Activated CD4-positive, CD25-positive, alpha-beta regulatory T cell treated with anti-CD3 and anti-CD28 coated beads, Interleukin-2, amount 50 U/mL, for 72 hours (primary cell): ENCODE data around the gene TCOF1.

Source experiments
- DNase-seq: peaks from one replicate; pipeline ENCODE4 v3.0.0; 2021

TCOF1 gene

DNA sequence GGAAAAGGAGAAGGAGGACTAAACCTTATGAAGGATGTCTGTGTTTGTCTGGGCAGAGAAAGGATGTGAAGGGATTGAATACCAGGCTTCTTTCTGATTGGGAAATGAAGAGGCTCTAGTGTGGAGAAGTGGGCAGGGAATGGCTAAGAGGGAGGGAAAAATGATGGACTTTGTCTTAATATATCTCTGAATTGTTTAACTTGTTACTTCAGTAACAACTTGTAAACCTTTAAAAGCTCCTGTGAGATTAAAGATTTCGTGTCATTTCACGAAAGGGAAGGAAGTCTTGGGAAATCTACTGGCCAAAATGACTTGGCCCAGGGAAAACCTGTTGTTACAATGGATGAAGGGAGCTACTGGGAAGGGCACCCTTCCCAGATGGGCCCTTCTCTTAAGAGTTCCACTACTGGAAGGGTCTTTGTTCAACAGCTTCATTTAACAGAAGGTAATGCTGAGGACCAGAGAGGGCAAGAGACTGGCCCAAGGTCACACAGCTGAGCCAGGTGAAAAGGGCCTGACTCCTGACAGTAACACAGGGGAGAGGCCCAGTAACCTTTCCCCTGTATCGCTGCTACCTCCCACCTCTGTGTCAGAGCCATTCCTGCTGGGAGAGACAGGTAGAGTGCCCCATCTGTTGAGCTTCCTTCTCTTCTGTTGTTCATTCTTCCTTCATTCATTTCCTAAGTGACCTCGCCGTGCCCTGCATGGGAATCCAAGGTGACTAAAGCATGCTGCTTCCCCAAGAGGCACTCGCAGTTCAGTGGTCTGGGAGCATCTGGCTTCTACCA lies 5.1 kb upstream of the TCOF1 start:
- DNase-seq = no peak

DNA sequence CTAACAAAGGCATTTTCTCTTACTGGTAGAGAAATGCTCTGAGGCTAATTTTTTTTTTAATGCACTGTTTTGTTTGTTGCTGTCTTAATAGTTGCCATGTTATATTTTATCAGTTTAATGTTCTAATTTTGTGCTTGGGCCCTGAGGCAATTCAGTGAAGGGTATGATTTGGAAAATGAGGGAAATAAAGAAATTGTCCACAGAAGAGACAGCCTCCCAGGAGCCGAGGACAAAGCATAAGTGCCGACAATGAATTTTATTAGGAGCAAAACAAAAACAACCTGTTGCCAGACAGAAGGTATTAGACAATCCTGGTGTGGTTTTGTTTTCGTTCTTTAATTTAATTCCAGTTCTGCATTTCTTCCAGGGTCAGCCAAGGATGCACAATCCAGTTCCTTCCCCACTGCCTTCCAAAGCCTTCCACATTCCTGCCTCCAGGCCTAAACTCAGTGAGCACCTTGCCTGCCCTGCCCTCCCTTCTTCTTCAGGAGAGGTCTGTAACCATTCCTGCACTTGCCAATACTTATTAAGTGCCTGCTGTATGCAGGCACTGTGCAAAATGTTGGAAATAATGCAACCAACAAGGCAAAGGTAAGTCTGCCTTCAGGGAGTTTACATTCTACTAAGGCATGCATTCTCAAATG lies 4.3 kb upstream of the TCOF1 start:
- DNase-seq = no peak

DNA sequence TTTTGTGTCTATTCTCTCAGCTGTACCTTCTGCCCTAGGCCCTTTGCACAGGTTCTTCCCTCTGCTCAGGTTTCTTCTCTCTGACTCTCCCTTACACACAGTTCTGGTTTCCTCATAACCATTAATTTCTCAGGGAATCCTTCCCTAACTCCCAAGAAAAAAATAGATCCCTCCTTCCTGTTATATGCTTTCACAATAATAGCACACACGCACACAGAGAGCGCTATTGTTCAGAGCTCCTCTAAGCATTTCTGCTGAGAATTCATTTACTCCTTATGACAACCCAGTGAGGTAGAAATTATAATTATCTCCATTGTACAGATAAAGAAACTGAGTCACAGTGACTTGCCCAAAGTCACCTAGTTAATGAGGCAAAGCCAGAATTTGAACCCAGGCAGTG lies 1.7 kb upstream of the TCOF1 start:
- DNase-seq = no peak

DNA sequence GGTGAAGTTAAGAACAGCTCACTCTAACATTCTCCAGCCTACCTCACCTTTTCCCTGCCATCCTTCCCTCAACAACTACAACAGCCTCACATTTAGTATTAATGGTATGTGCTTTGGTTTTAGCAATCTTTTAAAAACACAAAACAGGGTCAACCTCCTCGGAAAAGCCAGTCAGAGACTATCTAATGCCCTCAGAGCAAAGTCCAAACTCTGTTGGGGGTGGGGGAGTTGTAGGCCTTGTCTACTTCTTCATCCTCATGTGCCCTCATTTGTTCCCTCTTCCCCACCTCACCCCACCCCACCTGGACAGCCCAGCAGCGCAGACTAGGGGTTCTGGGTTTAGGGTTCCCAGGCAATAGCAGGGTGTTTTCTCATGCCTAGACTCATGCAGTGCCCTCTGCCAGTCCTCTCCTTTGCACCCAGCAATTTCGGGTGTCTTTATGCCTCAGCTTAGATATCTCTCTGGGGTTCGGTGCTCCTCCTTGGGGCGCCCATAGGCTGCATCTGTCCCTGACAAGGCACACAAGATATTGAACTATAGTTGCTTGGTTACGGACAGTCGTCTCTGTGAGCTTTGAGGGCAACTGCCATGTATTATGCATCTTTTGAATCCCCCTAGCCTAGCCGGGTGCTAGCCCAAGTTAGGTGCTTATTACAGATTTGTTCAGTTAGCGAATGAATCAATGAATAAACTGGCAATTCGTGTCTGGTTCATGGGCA lies 762 bp upstream of the TCOF1 start:
- DNase-seq = no peak

DNA sequence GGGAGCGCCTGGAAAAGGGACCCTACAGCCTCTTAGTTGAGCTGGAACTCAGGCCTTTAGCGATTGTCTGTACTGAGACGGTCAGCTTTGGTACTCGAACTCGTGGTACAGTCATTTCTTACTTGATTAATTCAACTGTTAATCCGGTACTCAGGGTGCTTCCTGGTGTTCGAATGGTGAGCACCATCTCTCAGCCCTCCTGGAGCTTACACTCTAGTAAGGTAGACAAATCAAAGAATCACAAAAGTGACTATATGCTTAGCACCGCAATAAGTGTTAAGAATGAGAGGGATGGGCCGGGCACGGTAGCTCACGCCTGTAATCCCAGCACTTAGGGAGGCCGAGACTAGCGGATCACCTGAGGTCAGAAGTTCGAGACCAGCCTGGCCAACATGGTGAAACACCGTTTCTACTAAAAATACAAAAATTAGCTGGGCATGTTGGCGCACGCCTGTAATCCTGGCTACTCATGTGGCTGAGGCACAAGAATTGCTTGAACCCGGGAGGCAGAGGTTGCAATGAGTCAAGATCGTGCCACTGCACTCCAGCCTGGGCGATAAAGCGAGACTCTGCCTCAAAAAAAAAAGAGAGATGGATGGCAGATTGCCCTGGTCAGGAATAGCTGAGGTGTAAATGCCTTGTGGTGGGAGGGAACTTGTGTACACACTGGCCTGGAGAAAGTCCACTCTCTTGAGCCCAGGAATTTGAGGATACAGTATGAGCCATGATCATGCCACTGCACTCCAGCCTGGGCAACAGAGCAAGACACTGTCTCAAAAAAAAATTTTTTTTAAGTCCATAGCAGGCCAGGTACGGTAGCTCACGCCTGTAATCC lies 981 bp downstream of the TCOF1 start:
- DNase-seq = no peak

DNA sequence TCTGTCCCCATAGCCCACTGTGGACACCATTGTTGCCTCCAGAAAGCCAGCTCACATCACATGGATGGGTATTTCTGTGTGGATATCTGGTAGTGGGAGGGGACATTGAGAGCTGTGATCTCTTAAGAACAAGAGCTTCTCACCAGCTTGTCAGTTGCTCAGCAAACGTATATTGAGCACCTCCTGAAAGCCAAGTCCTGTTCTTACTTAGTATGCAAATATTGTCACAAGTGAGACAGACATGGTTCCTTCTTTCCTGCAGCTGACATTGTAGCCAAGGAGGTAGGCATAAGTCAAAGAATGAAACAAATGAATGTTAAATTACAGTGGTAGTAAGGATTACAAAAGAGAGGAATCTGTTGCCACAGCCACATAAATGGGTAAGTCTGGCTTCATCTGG lies 3.8 kb downstream of the TCOF1 start:
- no peak for DNase-seq

DNA sequence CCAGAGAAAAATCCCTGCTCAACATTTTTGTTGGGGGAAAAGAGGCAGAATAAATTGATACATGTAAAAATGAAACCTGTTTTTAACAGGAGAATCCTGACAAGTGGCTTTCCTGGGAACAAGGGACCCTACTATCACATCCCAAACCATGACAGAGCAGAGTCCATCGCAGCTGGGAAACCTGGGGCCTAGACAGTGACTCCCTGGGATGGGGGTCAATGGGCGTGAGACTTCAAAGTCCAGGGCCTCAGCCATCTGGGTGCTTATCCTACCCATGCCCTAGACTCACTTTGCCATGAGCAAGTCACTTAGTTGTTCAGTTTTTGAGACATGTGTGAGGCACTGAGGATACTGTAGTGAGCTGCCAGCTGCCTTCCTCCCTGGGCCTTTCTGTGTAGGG lies 5.7 kb downstream of the TCOF1 start:
- DNase-seq = no peak

DNA sequence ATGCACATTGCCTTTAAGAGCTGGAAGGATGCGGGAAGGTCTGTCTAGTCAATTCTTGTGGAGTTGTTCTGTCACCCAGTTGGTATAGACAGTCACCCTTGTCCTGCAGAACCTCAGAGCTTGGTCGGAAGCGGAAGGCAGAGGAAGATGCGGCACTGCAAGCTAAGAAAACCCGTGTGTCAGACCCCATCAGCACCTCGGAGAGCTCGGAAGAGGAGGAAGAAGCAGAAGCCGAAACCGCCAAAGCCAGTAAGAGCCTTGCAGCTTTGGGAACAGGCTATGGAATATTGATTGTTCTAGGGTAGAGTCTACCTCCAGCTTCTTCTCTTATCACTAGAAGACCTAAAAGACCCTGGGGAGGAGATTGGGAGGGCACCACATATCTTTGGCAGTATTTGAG lies 6.5 kb downstream of the TCOF1 start:
- DNase-seq = no peak

DNA sequence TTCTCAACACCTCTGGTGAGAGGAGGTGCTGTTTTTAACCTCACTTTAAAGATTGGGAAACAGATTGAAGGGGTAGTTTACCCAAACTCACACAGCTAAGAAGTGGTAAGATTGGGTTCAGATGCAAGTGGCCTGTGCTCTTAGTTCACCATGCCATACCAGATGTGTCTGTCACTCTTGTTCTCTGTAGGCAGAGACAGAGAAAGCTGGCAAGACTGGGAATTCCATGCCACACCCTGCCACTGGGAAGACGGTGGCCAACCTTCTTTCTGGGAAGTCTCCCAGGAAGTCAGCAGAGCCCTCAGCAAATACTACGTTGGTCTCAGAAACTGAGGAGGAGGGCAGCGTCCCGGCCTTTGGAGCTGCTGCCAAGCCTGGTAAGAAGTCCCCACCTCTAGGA lies 11.0 kb downstream of the TCOF1 start:
- DNase-seq = no peak

DNA sequence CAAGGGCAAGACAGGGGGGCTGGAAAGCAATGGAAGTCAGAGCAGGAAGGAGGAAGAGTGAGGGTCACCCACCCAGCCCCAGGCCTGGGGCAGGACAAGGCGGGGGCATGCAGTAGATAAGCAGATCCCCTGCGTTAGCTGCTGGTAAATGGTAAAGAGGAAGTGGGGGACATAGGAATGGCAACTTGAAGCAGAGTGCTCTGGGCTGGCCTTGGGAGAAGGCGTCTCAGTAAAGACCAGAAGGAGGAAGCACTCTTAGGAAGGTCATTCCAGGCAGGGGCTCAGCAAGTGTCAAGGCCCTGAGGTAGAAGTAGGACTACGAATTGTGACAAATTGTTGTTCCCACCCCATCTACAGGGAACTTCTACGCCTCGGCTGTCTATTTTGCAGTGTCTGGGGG lies 15.1 kb downstream of the TCOF1 start:
- no peak for DNase-seq

DNA sequence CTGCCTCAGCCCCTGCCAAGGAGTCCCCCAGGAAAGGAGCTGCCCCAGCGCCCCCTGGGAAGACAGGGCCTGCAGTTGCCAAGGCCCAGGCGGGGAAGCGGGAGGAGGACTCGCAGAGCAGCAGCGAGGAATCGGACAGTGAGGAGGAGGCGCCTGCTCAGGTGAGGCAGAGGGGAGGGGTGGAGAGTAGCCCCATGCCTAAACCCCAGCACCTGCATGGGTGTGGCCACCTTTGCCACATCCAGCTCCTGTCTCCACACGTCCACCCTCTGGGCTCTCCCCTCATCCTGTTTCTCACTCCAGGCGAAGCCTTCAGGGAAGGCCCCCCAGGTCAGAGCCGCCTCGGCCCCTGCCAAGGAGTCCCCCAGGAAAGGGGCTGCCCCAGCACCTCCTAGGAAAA lies 17.2 kb downstream of the TCOF1 start:
- no peak for DNase-seq

DNA sequence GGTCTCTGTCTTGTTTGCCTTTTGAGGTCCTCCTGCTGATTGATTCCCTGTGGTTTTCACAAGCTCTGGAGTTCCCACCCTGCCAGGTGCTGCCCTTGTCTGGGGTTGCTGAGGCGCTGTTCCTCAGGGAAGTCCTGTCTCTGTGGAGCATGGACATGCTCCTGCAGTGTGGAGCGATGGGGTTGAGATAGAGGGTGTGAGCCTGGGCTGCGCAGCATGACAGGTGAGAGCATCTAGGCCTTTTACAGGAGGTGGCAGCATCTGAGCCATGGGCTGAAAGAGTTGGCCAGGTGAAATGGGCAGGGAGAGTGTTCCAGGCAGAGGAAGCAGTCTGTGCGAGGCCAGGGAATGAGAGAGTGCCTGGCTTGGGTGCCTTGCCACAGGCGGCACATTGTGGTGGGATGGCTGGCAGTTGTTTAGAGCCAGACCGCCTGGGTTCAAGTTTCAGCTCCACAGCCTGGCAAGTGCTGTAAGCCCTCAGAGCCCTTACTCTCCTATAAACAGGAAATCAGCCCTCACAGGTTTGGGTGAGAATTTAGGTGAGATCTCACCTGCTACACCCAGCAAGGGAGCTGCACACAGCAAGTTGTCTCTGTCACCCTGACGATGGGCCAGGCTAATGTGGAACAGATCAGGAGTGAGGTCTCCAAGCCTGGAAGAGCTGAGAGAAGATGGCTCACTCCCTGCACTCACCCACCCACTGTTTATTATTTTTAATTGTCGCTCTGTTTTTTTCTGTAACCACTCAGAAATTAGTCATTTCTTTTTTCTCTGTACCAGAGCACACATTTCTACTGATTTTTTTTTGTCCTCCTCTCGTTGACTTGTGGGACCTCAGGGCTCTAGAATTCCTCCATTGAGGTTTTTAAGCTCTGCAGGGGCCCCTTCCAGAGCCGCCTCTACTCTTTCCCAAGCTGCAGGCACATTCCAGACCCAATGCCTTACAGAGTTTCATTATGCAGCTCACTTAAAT lies 19.6 kb downstream of the TCOF1 start:
- no peak for DNase-seq

DNA sequence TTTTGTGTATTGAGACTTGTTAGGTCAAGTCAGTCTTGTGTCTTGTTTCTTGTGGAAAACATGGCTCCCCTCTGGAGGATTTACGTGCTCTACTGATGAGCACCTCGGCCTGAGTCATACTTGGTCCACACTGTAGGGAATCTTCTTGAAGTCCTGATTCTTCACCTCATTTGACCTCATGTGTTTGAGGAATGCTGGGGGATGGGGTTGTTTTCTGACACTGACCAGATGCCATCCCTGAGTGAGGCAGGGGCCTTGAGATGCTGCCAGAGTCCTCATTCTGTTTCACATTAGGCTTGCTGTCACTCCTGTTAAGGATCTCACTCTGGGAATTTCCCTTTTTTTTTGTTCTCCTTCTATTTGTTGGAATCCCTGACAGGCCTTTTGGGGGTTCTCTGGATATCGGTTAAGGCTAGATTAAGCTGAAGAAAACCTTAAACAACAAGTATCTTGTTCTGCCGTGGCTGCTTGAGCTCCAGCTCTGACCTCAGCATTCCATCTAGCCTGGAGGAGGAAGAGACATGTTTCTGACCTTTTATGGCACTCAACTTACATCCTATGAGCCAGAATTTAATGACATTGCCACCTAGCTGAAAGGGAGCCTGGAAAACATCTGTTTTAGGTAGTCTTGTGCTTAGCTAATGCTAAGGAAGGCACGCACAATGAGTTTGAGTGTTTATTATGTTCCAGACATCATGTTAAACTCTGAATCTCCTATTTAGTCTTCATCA lies 20.6 kb downstream of the TCOF1 start:
- no peak for DNase-seq

DNA sequence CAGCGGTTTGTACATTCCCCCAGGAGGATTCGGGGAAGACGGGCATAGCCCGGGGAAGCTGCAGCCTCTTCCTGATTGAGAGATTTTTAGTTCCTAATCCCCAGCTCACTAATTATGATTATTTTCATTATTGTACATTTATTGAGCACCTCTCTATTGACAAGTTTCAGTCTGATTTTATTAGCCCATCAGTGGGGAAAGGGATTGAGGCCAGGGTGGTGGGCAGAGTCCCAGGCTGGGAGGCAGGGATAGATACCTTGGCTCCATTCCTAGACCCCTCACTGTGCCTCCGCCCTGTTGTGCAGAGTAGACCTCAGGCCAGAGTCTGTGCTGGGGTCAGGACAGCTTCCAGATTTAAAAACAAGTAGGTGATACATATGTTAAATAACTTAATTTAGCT lies 27.2 kb downstream of the TCOF1 start:
- DNase-seq = no peak

DNA sequence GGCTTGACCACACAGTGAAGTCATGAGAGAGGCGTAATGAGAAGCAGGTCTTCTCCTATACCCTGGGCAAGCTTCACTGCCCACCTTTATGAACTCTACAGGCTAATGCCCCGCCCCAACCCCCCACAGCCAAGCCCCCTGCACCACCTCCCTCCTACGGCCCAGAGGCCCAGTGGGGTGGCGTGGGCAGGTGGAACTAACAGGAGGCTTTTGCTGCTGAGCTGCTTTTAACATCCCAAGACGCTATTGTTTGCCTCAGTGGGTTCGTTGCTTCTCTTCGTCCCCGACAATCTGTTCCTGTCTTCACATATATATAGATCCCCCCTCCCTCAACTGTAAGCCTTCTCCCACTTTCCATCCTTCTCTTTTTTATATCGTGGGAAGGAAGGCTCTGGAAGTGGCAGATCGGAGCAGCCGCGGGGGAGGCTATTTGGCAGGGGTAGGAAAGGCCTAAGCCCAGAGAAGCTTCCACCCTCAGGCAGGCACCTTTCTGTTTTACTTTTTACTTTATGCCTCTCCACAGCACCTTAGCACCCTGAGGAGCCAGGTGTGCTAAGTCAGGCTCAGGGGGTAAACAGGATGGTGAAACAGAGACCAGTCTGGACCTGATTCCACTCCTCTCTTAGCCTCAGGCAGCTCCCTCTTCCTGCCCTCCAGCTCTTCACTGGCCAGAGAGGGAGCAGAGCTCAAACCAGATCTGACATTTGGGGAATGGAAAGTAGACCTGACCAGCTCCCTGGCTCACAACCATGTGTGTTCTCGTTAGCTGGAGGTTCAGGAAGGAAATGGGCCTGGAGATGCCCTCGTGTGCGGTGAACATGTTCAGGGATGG lies 28.7 kb downstream of the TCOF1 start:
- DNase-seq = no peak

DNA sequence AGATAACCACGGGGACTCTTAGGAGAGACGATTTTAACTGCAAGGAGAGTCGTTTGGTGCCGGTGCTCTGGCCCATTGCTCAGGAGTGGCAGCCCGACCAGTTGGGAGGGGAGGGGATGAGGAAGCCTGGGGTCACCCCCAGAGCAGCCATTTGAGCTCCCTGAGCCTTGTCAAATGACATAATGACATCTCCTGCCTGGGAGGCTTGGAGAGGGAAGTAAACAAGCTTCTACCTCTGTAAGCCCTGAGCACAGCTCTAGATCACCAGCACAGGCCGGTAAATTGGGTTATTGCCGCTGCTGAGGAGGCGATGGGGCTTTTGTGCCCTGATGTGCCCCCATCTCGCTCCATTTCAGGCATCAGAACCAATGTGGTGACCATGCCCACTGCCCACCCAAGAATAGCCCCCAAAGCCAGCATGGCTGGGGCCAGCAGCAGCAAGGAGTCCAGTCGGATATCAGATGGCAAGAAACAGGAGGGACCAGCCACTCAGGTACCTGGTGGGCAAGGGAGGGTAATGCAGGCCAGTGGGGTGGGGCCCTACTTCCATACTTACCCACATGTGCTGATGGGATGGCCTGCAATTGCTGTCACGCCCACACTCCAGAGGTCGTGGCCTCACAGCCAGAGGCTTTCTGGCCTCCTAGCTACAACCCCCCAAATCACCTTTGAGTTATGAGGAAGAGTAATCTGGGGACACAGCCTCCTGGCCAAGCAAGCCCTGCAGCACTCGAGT lies 32.2 kb downstream of the TCOF1 start:
- no peak for DNase-seq

DNA sequence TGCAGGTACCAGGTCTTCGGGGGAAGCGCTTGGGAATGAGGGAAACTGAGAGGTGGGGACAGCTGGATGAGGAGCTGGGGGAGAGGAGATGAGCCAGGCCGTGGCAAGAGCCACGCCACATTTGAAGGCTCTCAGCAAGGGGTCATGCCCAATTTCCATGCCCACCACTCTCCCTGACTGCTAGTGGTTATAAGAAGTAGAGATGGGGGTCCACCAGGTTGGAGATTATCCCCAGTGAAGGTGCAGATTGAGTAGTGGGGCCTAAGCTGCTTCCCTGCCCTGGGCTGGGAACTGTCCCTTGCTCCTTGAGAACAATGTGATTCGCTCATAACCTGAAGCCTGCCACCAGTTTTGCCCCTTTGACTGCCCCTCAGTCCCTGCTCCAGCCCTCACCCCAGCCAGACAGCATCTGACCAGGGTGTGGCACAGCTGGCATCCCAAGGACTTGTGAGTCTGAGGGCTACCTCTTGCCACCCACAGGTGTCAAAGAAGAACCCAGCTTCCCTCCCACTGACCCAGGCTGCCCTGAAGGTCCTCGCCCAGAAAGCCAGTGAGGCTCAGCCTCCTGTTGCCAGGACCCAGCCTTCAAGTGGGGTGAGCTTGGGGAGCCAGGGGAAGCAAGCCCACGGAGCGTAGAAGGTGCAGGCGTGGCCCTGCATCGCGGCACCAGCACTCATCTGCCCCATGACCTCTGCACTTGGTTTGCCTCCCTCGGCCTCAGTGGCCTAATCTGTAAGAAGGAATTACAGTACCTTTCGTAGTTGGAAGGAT lies 33.8 kb downstream of the TCOF1 start:
- DNase-seq = no peak

DNA sequence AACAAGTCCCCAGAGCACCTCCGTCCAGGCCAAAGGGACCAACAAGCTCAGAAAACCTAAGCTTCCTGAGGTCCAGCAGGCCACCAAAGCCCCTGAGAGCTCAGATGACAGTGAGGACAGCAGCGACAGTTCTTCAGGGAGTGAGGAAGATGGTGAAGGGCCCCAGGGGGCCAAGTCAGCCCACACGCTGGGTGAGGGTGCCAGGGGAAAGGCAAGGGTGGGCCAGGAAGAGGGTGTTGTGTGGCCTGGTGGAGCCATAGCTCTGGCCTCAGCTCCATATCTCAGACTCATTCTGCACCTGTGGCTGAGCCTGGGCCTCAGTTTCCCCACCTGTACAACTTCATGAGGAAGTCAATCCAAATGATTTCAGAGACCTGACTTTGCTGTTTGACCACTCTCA lies 34.5 kb downstream of the TCOF1 start:
- DNase-seq = no peak

DNA sequence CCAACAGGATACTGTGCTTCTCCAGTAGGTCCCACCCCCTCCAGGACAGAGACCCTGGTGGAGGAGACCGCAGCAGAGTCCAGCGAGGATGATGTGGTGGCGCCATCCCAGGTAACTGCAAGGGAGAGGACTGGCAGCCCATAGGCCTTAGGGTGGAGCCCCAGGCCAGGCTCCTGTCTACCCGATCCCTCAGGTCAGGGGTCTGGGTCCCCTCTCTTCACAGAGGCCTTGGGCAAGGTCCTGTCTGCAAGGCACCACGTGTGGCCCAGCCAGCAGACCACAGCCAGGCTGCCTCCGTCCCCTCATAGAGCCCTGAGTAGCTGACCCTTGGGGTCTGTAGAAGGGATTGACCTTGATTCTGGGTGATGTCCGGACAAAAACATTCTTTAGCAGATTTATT lies 35.2 kb downstream of the TCOF1 start:
- no peak for DNase-seq
